ENCODE data around the gene CDK19.

GRCh38 chr6:110831405-110831804 is 16.1 kb upstream of the CDK19 start:
- TF ChIP-seq, protein P1, sequence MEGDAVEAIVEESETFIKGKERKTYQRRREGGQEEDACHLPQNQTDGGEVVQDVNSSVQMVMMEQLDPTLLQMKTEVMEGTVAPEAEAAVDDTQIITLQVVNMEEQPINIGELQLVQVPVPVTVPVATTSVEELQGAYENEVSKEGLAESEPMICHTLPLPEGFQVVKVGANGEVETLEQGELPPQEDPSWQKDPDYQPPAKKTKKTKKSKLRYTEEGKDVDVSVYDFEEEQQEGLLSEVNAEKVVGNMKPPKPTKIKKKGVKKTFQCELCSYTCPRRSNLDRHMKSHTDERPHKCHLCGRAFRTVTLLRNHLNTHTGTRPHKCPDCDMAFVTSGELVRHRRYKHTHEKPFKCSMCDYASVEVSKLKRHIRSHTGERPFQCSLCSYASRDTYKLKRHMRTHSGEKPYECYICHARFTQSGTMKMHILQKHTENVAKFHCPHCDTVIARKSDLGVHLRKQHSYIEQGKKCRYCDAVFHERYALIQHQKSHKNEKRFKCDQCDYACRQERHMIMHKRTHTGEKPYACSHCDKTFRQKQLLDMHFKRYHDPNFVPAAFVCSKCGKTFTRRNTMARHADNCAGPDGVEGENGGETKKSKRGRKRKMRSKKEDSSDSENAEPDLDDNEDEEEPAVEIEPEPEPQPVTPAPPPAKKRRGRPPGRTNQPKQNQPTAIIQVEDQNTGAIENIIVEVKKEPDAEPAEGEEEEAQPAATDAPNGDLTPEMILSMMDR (IDR thresholded peaks at IDR 0.05), result no peak
- no peak for TF ChIP-seq EZH2 (IDR thresholded peaks at IDR 0.05)
- TF ChIP-seq EZH2phosphoT487 (IDR thresholded peaks at IDR 0.05), result no peak
